Measurements from ENCODE around the gene RNPEPL1.
A peak's percentile ranks its signal among the peaks of the same experiment; 100 is the strongest.
"Not testable (repeated sequence)": the region's sequence is repeated elsewhere in the genome, so short reads cannot be mapped to it uniquely, and the experiment has no call there.

The RNPEPL1 gene

DNA sequence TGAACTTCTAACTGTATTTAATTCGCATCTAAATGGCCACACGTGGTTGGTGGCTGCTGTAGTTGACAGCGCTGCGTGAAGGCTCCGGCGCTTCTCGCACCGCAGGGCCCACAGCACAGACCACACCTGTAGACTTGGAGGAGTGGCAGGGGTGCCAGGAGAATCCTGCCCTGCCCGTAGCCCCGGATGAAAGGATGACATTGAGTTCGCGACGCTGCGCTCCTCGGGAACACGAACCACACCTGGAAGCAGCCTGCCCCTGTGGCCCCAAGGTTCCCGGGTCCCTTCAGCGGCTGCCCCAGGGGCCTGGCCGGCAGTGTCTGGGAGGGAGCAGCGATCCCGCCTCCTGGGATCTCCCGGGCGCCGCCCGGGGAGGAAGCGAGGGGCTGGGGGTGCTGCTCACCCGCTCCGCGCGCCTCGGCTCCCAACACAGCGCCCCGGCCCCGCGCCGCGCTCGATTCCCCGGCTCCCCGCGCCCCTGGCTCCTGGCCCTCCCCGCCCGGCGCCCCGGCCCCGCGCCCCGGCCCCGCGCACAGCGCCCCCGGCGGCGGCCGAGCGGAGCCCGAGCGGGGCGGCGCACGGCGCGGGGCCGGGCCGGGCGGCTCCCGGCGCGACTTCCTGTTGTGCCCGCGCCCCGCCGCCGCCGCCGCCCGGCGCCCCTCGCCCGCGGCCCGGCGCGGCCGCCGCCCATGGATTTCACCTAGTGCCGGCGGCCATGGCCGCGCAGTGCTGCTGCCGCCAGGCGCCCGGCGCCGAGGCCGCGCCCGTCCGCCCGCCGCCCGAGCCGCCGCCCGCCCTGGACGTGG, at the start of gene RNPEPL1:
TSS of gene RNPEPL1 (plus strand) at position 613 of the 806 bp plus-strand sequence. CDS start at position 716, 103 bp downstream.
- DNase-seq, result peak; percentile 53

DNA sequence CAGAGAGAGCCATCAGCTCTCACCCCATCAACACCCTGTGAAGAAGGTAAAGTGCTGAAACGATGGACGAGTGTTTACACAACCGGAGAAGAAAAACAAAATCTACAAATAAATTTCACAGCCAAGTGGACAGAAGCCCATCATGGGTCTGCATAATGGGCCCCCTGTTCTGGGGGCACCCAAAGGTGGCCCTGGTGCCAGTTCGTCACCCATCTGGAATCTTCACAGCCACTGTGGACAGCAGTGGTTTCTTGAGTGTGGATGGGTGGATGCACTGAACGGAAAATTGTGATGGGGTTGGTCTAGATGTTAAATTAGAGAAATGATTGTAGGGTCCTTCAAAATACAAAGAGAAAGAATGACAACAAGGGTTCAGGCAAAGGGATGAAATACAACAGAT, 49.3 kb upstream of the RNPEPL1 start:
- no peak for DNase-seq

DNA sequence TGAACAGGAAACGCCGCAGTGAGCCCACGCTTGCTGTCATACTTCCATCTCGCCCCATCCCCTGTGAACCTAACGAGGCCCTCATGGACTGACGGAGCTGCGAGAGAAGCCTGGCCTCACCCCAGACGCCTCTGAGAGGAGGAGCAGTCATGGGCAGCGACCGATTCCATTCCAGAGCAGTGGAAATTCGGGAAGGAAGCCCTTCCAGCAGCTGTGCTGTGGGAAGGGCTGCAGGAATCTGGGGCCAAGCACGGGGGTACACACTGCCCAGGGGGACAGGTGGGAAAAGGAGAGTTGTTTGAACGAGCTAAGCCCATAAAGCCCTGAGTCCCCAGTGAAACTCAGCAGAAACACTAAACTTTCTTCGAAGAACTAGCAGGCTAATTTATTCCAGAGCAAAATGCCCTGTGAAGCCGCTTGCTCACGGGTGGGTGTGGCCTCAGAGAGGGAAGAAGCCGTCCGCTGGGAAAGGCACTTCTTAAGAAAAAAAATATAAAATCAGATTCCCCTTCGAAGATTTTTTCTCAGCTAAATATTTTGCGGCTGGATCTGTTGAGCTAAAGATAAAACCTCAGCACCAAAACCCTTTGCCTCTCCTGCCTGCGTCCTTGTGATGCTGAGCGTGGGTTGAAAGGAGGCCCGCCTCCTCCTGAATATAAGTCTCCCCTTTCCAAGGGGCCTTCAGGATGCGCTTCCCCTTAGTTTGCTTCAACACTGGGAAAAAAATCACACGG, 48.7 kb upstream of the RNPEPL1 start:
- no peak for DNase-seq

- no peak for DNase-seq
Observed at GRCh38 chr2:240520130-240520973, 47.9 kb upstream of the RNPEPL1 start.

DNA sequence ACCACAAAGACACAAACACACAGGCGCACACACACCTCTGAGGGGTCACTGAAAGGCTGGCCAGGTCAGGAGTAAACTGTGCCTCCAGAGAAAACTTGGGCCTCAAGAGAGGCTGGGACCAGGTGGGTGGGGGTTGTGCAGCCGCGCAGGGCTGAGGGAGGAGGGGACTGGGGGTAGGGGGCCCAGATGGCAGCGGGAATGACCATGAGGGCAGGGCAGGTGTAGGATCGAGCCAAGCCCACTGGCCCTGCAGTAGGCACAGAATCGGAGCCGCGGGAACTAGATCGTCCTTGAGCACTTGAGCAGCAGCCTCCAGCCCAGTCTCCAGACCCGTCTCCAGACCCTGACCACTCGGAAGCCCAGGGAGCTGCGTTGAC, 47.3 kb upstream of the RNPEPL1 start:
- DNase-seq, result no peak

- DNase-seq, result not testable (repeated sequence)
Observed at GRCh38 chr2:240521885-240522284, 46.4 kb upstream of the RNPEPL1 start.

- no peak for DNase-seq
Observed at GRCh38 chr2:240522406-240522805, 45.9 kb upstream of the RNPEPL1 start.

- DNase-seq, result no peak
Observed at GRCh38 chr2:240523451-240524281, 44.6 kb upstream of the RNPEPL1 start.

- no peak for DNase-seq
Observed at GRCh38 chr2:240524963-240525718, 43.1 kb upstream of the RNPEPL1 start.

DNA sequence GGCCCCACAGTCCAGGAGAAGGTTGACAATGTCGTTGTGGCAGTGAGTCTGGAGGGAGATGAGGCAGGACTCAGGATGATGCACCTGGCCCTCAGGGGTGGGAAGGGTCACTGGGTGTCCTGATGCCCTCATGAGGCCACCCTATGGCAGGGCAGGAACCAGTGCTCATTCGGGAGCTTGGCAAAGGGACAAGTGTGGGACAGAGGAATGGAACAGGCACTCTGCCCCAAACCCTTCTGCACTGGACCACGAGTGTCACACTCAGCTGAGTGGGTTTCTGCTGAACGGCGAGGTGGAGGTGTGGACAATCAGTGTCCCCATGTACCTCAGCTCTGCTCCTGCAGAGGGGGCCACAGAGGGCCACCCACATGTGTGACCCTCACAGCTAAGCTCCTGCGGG, 42.5 kb upstream of the RNPEPL1 start:
- no peak for DNase-seq

- no peak for DNase-seq
Observed at GRCh38 chr2:240526521-240526920, 41.8 kb upstream of the RNPEPL1 start.

- DNase-seq, result no peak
Observed at GRCh38 chr2:240527153-240527750, 41.0 kb upstream of the RNPEPL1 start.

DNA sequence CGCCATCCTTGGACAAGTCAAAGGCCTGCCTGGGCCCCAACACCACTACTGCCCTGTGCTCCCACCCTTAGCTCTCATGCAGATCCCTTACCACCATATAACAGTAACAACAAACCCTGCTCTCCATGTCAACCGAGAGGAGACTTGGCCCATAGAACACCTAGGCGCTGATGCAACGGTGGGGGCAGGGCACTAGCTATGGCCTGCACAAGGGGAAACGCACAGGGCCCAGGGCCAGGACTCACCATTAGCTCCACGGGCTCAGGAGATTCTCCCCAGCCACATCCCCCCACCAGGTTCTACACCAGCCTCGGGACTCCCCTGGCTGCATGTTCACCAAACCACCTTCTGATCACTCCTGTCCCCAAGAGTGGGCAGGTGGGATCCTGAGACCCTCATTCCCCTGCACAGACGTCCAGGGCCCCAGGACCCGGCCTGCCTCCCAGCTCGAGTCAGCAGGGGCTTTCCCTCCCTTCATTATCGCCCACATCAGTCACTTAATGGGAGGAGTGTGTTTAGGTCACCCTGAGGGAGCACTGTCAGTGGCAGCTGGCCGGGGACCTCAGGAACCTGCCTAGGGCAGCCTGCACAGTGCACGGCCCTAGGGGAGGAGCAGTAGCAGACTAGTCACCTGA, 39.8 kb upstream of the RNPEPL1 start:
- no peak for DNase-seq

DNA sequence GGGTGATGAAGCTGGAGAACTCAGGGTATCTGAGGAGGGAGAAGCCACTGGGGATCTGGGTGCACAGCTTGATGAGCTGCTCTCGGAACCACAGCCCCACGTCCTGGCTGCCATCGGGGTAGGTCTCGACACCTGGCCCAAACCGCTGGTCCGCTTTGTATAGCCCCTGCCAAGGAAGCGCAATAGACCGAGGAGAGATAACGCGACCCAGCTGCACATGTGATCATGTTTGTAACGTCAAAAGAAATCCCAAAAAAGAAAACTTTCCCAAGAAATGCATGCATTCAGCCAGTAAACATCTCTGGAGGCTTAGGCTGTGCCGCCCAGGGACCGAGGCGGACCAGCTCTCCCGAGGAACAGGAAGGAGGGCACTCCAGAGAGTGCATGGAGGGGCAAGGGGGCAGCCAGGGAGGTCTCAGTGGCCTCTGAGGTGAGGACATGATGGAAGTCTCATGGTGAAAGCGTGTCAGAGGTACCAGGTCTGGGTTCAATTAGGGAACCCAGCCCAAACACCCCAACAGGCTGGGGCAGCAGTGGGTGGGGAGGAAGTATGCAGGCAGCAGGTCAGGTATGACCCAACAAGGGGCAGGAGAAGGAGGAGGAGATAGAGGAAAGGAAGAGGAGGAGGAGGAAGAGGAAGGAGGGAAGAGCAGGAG, 38.8 kb upstream of the RNPEPL1 start:
- no peak for DNase-seq

DNA sequence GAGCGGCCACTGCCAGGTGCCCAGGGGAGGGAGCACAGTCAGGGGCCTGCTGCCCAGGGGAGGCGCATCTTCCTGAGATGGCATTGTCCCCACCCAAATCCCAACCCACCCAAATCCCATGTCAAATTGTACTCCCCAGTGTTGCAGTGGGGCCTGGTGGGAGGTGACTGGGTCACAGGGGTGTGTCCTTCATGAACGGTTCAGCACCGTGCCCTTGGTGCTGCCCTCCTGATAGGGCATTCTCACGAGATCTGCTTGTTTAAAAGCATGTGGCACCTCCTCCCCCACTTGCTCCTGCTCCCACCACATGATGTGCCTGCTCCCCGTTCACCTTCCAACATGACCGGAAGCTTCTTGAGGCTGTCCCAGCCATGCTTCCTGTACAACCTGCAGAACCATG, 38.1 kb upstream of the RNPEPL1 start:
- no peak for DNase-seq

- DNase-seq, result no peak
Observed at GRCh38 chr2:240531038-240531437, 37.2 kb upstream of the RNPEPL1 start.

GRCh38 chr2:240532031-240532775, 36.1 kb upstream of the RNPEPL1 start:
- no peak for DNase-seq

DNA sequence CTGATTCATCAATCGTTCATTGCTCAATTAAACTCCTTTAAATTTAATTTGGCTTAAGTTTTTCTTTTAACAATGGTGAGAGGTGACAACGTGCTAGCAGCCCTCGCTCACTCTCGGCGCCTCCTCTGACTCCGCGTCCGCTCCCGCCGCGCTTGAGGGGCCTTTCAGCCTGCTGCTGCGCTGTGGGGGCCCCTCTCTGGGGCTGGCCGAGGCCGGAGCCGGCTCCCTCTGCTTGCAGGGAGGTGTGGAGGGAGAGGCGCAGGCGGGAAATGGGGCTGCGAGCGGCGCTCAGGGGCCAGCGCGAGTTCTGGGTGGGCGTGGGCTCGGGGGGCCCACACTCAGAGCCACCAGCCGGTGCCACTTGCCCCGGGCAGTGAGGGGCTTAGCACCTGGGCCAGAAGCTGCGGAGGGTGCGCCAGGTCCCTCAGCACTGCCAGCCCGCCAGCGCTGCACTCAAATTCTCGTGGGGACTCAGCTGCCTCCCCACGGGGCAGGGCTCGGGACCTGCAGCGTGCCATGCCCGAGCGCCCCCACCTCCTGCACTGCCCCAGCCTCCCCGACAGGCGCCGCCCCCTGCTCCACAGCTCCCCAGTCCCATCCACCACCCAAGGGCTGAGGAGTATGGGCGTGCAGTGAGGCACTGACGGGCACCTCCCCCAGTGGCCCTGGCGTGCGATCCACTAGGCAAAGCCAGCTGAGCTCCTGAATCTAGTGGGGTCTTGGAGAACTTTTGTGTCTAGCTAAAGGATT, 30.1 kb upstream of the RNPEPL1 start:
- no peak for DNase-seq

DNA sequence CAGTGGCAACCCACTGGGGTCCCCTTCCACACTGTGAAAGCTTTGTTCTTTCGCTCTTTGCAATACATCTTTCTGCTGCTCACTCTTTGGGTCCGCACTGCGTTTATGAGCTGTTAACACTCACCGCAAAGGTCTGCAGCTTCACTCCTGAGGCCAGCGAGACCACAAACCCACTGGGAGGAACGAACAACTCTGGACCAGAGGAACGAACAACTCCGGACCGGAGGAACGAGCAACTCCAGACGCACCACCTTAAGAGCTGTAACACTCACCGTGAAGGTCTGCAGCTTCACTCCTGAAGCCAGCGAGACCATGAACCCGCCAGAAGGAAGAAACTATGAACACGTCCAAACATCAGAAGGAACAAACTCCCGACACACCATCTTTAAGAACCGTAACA, 29.2 kb upstream of the RNPEPL1 start:
- not testable (repeated sequence) for DNase-seq
